Thymus (tissue), 11 donors: ENCODE data around the gene TGFB1. TPM values are rescaled to one million over a fixed set of nuclear protein-coding genes. Genes with fewer than 3 reads are reported as not detected.
"Not testable (repeated sequence)": the region's sequence is repeated elsewhere in the genome, so short reads cannot be mapped to it uniquely, and the experiment has no call there.

Experiments
- DNase-seq, 9 donors: peaks; one replicate each; pipeline ENCODE4 v3.0.0-alpha.2; 2013; ENCODE audit warnings: low spot score in 9 of 9, low read depth in 6 of 9, missing footprints in 1 of 9
- H3K27ac ChIP-seq, 2 donors: one replicate each; pipeline ENCODE4 v1.5.1; 2013; ENCODE audit warnings: control low read depth in 1 of 2, low read depth in 1 of 2, low read length in 1 of 2, mild to moderate bottlenecking in 1 of 2, moderate library complexity in 1 of 2
- H3K27me3 ChIP-seq, 2 donors: one replicate each; pipeline ENCODE4 v1.5.1; 2013; ENCODE audit warnings: low read length in 1 of 2; ENCODE audit not compliant: control insufficient read depth in 2 of 2, insufficient read depth in 1 of 2
- H3K36me3 ChIP-seq, 2 donors: one replicate each; pipeline ENCODE4 v1.5.1; 2013; ENCODE audit warnings: low read length in 1 of 2, mild to moderate bottlenecking in 1 of 2, moderate library complexity in 1 of 2; ENCODE audit not compliant: control insufficient read depth in 2 of 2, insufficient read depth in 2 of 2
- H3K4me1 ChIP-seq, 2 donors: one replicate each; pipeline ENCODE4 v1.5.1; 2013; ENCODE audit warnings: low read length in 2 of 2; ENCODE audit not compliant: control insufficient read depth in 2 of 2, insufficient read depth in 2 of 2
- H3K4me3 ChIP-seq, 2 donors: one replicate each; pipeline ENCODE4 v1.5.1; 2013; ENCODE audit warnings: low read length in 2 of 2, control low read depth in 1 of 2, mild to moderate bottlenecking in 1 of 2
- H3K9me3 ChIP-seq, 2 donors: one replicate each; pipeline ENCODE4 v1.5.1; 2013; ENCODE audit warnings: low read length in 1 of 2, mild to moderate bottlenecking in 1 of 2; ENCODE audit not compliant: control insufficient read depth in 2 of 2, insufficient read depth in 1 of 2
- WGBS: extraction: QIAGEN DNeasy Blood & Tissue Kit; methylation state at CpG from one replicate; pipeline ENCODE4 v1.1.7; 2013; 5-methylcytosine and 5-hydroxymethylcytosine counted together
- polyA plus RNA-seq: library from polyadenylated mRNA; stranded (reverse); fragments of 200-250 nt; gene quantifications from one replicate; pipeline ENCODE4 v1.2.3, GENCODE V29; 2013
- total RNA-seq: library from RNA; stranded (reverse); fragments of 120-200 nt; gene quantifications from one replicate; pipeline ENCODE4 v1.2.4, GENCODE V29; 2013
- donor health status: healthy.

The TGFB1 gene
- total and polyA plus RNA-seq, 2 donors, result 5.0 to 24.8 TPM

- Histone ChIP-seq H3K4me3 (no peak overlapping the region), H3K27ac (no peak overlapping the region), H3K4me1 (peaks cover 11 to 48% of the 10 kb centered on the region in 2 donors), H3K9me3 (no peaks in the 10 kb centered on the region), H3K36me3 (peaks cover 0 to 6% of the 10 kb centered on the region in 2 donors), H3K27me3 (peaks cover 0 to 4% of the 10 kb centered on the region in 2 donors)
- 97% methylated on average over 1 of the region's 1 CpG for WGBS
- DNase-seq, result no peak
Observed at GRCh38 chr19:41355035-41355434, 1.3 kb upstream of the TGFB1 start.

DNA sequence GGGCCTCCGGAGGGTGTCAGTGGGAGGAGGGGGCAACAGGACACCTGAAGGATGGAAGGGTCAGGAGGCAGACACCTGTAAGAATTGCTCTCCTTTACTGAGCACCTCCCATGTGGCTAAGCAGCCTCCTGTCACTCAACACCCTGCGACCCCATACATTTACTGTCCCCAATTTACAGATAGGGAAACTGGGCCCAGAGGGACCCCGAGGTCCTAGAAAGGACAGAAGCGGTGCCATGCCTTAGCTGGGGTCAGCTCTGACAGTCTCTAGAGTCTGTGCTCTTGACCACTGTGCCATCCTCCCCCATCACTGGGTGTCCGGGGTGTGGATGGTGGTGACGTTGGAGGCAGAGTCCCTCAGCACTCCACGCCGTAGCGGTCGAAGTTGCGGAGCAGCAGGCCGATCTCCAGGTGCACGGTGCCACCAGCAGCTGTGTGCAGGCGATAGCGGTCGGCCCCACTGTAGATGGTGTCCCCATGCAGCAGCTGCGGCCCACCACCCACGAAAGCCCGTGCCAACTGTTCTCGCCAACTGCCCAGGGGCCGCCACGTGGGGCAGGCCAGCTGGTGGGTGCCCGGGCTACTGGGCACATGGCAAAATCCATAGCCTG lies 726 bp upstream of the TGFB1 start:
- peak overlapping the region; percentile 31 to 90 for H3K4me3 ChIP-seq
- peaks cover 11 to 54% of the 10 kb centered on the region in 2 donors for H3K4me1 ChIP-seq
- peaks cover 0 to 6% of the 10 kb centered on the region in 2 donors for H3K36me3 ChIP-seq
- no peak for DNase-seq
- peaks cover 0 to 4% of the 10 kb centered on the region in 2 donors for H3K27me3 ChIP-seq
- WGBS, result 93% methylated on average over 23 of the region's 23 CpGs
- H3K9me3 ChIP-seq, result no peaks in the 10 kb centered on the region
- H3K27ac ChIP-seq, result peak overlapping the region; percentile 18 to 34

GRCh38 chr19:41352609-41353465 lies 885 bp downstream of the TGFB1 start:
- peak in 4 of 9 donors; percentile 50 to 82 (median 66) for DNase-seq
- Histone ChIP-seq H3K4me1 (peaks cover 18 to 60% of the 10 kb centered on the region in 2 donors), H3K4me3 (peak overlapping the region; percentile 77 to 90), H3K36me3 (peaks cover 4 to 10% of the 10 kb centered on the region in 2 donors), H3K9me3 (no peaks in the 10 kb centered on the region), H3K27ac (peak overlapping the region; percentile 82 to 89), H3K27me3 (peaks cover 0 to 4% of the 10 kb centered on the region in 2 donors)
- WGBS, result under 1% methylated on average over 71 of the region's 71 CpGs

DNA sequence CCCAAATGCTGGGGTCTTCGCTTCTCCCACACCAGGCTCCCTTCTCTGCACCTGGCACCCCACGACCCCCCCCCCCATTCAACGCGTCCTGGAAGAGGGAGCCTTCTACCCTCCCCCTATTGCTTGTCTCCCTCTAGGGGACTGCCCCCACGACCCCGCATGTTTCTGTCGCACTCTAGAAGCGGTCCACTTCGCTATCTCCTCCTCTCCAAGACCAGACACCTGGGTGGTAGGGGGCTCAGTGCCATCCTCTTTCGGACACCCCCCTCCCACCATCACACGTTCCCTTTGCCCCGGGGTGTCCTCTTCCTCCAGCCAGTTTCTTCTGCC lies 1.5 kb downstream of the TGFB1 start:
- H3K36me3 ChIP-seq, result peaks cover 6 to 14% of the 10 kb centered on the region in 2 donors
- no peak for DNase-seq
- H3K4me1 ChIP-seq, result peaks cover 17 to 54% of the 10 kb centered on the region in 2 donors
- no peaks in the 10 kb centered on the region for H3K9me3 ChIP-seq
- H3K4me3 ChIP-seq, result peak overlapping the region; percentile 77 to 90
- peaks cover 0 to 4% of the 10 kb centered on the region in 2 donors for H3K27me3 ChIP-seq
- H3K27ac ChIP-seq, result peak overlapping the region; percentile 17 to 56
- under 1% methylated on average over 12 of the region's 12 CpGs for WGBS

- Histone ChIP-seq H3K36me3 (peaks cover 10 to 17% of the 10 kb centered on the region in 2 donors), H3K4me1 (peaks cover 14 to 48% of the 10 kb centered on the region in 2 donors), H3K27me3 (peaks cover 0 to 4% of the 10 kb centered on the region in 2 donors), H3K9me3 (no peaks in the 10 kb centered on the region), H3K4me3 (peak overlapping the region; percentile 77 to 90), H3K27ac (peak overlapping the region; percentile 41 to 56)
- DNase-seq, result peak in 3 of 9 donors; percentile 56 to 81 (median 63)
- under 1% methylated on average over 58 of the region's 58 CpGs for WGBS
Observed at GRCh38 chr19:41351339-41352245, 2.1 kb downstream of the TGFB1 start.

DNA sequence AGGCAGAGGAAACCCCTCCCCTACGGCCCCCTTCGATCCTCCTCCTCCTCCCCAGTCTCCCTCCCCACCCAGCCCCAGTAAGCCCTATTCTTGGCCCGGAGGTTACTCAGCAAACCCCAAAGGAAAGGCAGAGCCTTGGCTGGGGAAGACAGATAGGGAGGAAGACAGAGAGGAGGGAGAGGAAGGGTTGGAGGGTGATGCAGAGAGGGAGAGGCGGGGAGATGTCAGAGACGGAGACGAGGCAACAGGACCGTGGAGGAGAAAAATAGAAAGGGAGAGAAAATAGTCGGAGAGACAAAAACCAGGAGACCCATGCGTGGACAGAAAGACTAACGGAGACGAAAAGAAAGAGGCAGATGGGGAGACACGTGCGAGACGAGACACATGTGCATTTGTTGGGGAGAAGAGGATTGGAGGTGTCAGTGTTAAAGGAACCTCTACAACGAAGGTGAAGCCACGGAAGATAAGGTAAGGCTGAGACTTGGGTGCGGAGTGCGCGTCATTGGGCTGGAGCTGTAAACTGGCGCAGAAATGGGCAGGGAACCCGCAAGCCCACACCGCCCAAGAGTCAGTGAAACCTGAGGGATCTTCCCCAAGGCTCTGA lies 2.9 kb downstream of the TGFB1 start:
- peaks cover 17 to 19% of the 10 kb centered on the region in 2 donors for H3K36me3 ChIP-seq
- 4% methylated on average over 22 of the region's 22 CpGs for WGBS
- H3K4me3 ChIP-seq, result peak overlapping the region; percentile 77 to 90
- peaks cover 0 to 4% of the 10 kb centered on the region in 2 donors for H3K27me3 ChIP-seq
- peaks cover 14 to 48% of the 10 kb centered on the region in 2 donors for H3K4me1 ChIP-seq
- H3K27ac ChIP-seq, result peak overlapping the region; percentile 32 to 54
- DNase-seq, result no peak
- no peaks in the 10 kb centered on the region for H3K9me3 ChIP-seq

GRCh38 chr19:41346916-41347315 lies 6.8 kb downstream of the TGFB1 start:
- DNase-seq, H3K4me3 ChIP-seq, H3K27ac ChIP-seq, H3K9me3 ChIP-seq, H3K27me3 ChIP-seq: not testable (repeated sequence)
- Histone ChIP-seq H3K4me1 (peaks cover 12 to 25% of the 10 kb centered on the region in 2 donors), H3K36me3 (peaks cover 38 to 46% of the 10 kb centered on the region in 2 donors)
- WGBS, result 98% methylated on average over 9 of the region's 9 CpGs

GRCh38 chr19:41344162-41344561 lies 9.6 kb downstream of the TGFB1 start:
- Histone ChIP-seq H3K9me3 (no peaks in the 10 kb centered on the region), H3K36me3 (peaks cover 60 to 71% of the 10 kb centered on the region in 2 donors), H3K27me3 (no peaks in the 10 kb centered on the region), H3K27ac (no peak overlapping the region), H3K4me3 (no peak overlapping the region), H3K4me1 (peaks cover 4 to 6% of the 10 kb centered on the region in 2 donors)
- no peak for DNase-seq
- 96% methylated on average over 2 of the region's 2 CpGs for WGBS
